ENCODE results near the gene IL24. TPM values are rescaled to one million over a fixed set of nuclear protein-coding genes. Genes with fewer than 3 reads are reported as not detected.

IL24 gene
- total and polyA plus RNA-seq, 12 donors, result 0.26 TPM; not detected in 11

- Histone ChIP-seq H3K27me3 (peaks cover 0 to 37% (median 12%) of the 10 kb centered on the region in 7 donors), H3K4me3 (no peak overlapping the region), H3K4me1 (peaks cover 4 to 37% (median 14%) of the 10 kb centered on the region in 9 donors), H3K36me3 (peaks cover 0 to 3% (median 0%) of the 10 kb centered on the region in 9 donors), H3K9me3 (no peaks in the 10 kb centered on the region), H3K27ac (no peak overlapping the region)
- TF ChIP-seq CTCF (IDR thresholded peaks at IDR 0.05), result no peak
- WGBS, 2 donors, result 92 to 96% methylated on average over 10 of the region's 10 CpGs
- intact Hi-C loops (cut with DNase I), result loop anchor here in 2 of 10 donors (1.0 to 10.0 kb wide), 2 partner anchors 292 to 413 kb away; no protein-coding TSS in a partner anchor
- ATAC-seq (no peak), DNase-seq (no peak)
Measured at GRCh38 chr1:206908038-206908437, 10.8 kb downstream of the IL24 start.

GRCh38 chr1:206909161-206909882 lies 12.1 kb downstream of the IL24 start:
- peak; percentile 23 to 30 for DNase-seq
- Histone ChIP-seq H3K27me3 (peaks cover 0 to 37% (median 12%) of the 10 kb centered on the region in 7 donors), H3K9me3 (no peaks in the 10 kb centered on the region), H3K4me1 (peaks cover 4 to 37% (median 8%) of the 10 kb centered on the region in 9 donors), H3K36me3 (no peaks in the 10 kb centered on the region), H3K27ac (peak overlapping the region in 7 of 10 donors; percentile 11 to 69 (median 47)), H3K4me3 (peak overlapping the region; percentile 40 to 65 (median 57))
- TF ChIP-seq CTCF (IDR thresholded peaks at IDR 0.05), result peak in 1 of 9 donors; percentile 7
- peak; percentile 26 to 89 (median 60) for ATAC-seq
- WGBS, 2 donors, result 1% methylated on average over 67 to 69 of the region's 69 CpGs
- intact Hi-C loops (cut with DNase I), result loop anchor here in 1 of 10 donors (10.0 kb wide), 1 partner anchor 415 kb away; no protein-coding TSS in a partner anchor

GRCh38 chr1:206909883-206910318 lies 12.7 kb downstream of the IL24 start:
- ATAC-seq (peak; percentile 9 to 56 (median 19)), DNase-seq (no peak)
- no peaks in the 10 kb centered on the region for H3K9me3 ChIP-seq
- H3K4me3 ChIP-seq, result peak overlapping the region; percentile 40 to 65 (median 57)
- peaks cover 0 to 37% (median 12%) of the 10 kb centered on the region in 7 donors for H3K27me3 ChIP-seq
- no peaks in the 10 kb centered on the region for H3K36me3 ChIP-seq
- intact Hi-C loops (cut with DNase I), result loop anchor here (2.0 to 10.0 kb wide), 14 partner anchors 43 to 425 kb away; partner anchors contain the start of gene IL20 (in 5 of the 10)
- WGBS, 2 donors, result 24 to 32% methylated on average over 14 of the region's 14 CpGs
- TF ChIP-seq CTCF (IDR thresholded peaks at IDR 0.05), result no peak
- H3K27ac ChIP-seq, result peak overlapping the region in 3 of 10 donors; percentile 55 to 69 (median 58)
- peaks cover 4 to 37% (median 6%) of the 10 kb centered on the region in 9 donors for H3K4me1 ChIP-seq

GRCh38 chr1:206911064-206911663 lies 13.9 kb downstream of the IL24 start:
- Histone ChIP-seq H3K27me3 (peaks cover 0 to 37% (median 14%) of the 10 kb centered on the region in 7 donors), H3K27ac (no peak overlapping the region), H3K9me3 (no peaks in the 10 kb centered on the region), H3K4me3 (no peak overlapping the region), H3K36me3 (no peaks in the 10 kb centered on the region), H3K4me1 (peaks cover 4 to 29% (median 6%) of the 10 kb centered on the region in 9 donors)
- peak in 5 of 8 donors; percentile 34 to 74 (median 55) for ATAC-seq
- peak; percentile 72 to 95 (median 89) for TF ChIP-seq CTCF (IDR thresholded peaks at IDR 0.05)
- intact Hi-C loops (cut with DNase I), result loop anchor here (1.0 to 10.0 kb wide), 17 partner anchors 44 to 426 kb away; partner anchors contain the start of gene IL20 (in 6 of the 10)
- no peak for DNase-seq
- 0% methylated on average over 1 of the region's 1 CpG for WGBS, 2 donors

Measured in heart right ventricle (tissue), 16 donors.